Common myeloid progenitor, CD34-positive (primary cell): ENCODE measurements around the gene MAMDC4.

Experiments used
- CTCF ChIA-PET: fragments of 350-600 bp; sonication (Branson Sonifier 250); formaldehyde crosslinking; loops from one replicate; lab custom pipeline; 2021; ENCODE audit warnings: antibody characterized with exemption; lab: Charles Lee
- POLR2A ChIA-PET: fragments of 350-600 bp; sonication (Branson Sonifier 250); formaldehyde crosslinking; loops from one replicate; lab custom pipeline; 2021; ENCODE audit warnings: antibody characterized with exemption; lab: Charles Lee
- DNase-seq, 3 donors: peaks; one replicate each; pipeline versions ENCODE4 v3.0.0 to v3.0.0-alpha.2; 2013
- H3K27ac ChIP-seq, 2 experiments: 1 replicate in 1 of 2; 2 replicates in 1 of 2; pipeline ENCODE4 v1.7.0; 2013; ENCODE audit warnings: inconsistent platforms in 2 of 2, low read length in 2 of 2, mild to moderate bottlenecking in 2 of 2, low read depth in 1 of 2, moderate library complexity in 1 of 2; ENCODE audit not compliant: severe bottlenecking in 2 of 2, insufficient read depth in 1 of 2, poor library complexity in 1 of 2
- H3K27me3 ChIP-seq, 5 experiments: replicated peaks in 2 of 5; 1 replicate in 3 of 5; 2 replicates in 2 of 5; pipeline versions ENCODE4 v1.6.1 to v1.7.0; 2013; ENCODE audit warnings: low read length in 4 of 5, mild to moderate bottlenecking in 2 of 5, moderate library complexity in 2 of 5, inconsistent platforms in 1 of 5; ENCODE audit not compliant: insufficient read depth in 5 of 5, control insufficient read depth in 4 of 5
- H3K36me3 ChIP-seq, 4 experiments: 1 replicate in 2 of 4; 2 replicates in 2 of 4; pipeline versions ENCODE4 v1.6.1 to v1.7.0; 2013; ENCODE audit warnings: low read length in 3 of 4, control low read depth in 1 of 4, mild to moderate bottlenecking in 1 of 4; ENCODE audit not compliant: control insufficient read depth in 4 of 4, insufficient read depth in 4 of 4
- H3K4me1 ChIP-seq, 4 experiments: 1 replicate in 3 of 4; 2 replicates in 1 of 4; pipeline versions ENCODE4 v1.6.1 to v1.7.1; 2013; ENCODE audit warnings: low read length in 3 of 4, mild to moderate bottlenecking in 3 of 4, control low read depth in 1 of 4, inconsistent platforms in 1 of 4, moderate library complexity in 1 of 4; ENCODE audit not compliant: control insufficient read depth in 4 of 4, insufficient read depth in 4 of 4; ENCODE audit errors: control extremely low read depth in 1 of 4
- H3K4me3 ChIP-seq, 7 experiments: 1 replicate in 4 of 7; 2 replicates in 3 of 7; pipeline versions ENCODE4 v1.5.1 to v1.7.0; 2013; ENCODE audit warnings: mild to moderate bottlenecking in 7 of 7, low read length in 6 of 7, moderate library complexity in 6 of 7, inconsistent platforms in 2 of 7, low read depth in 2 of 7, control low read depth in 1 of 7; ENCODE audit not compliant: insufficient read depth in 4 of 7, control insufficient read depth in 1 of 7; ENCODE audit errors: extremely low read depth in 1 of 7
- H3K9me3 ChIP-seq, 5 experiments: 1 replicate in 4 of 5; 2 replicates in 1 of 5; pipeline versions ENCODE4 v1.6.1 to v1.7.1; 2013; ENCODE audit warnings: low read length in 4 of 5, mild to moderate bottlenecking in 2 of 5, inconsistent platforms in 1 of 5, low read depth in 1 of 5, moderate library complexity in 1 of 5; ENCODE audit not compliant: control insufficient read depth in 4 of 5, insufficient read depth in 2 of 5; ENCODE audit errors: control extremely low read depth in 1 of 5
- WGBS: methylation state at CpG from one replicate; pipeline ENCODE4 v1.1.5; 2013; ENCODE audit not compliant: insufficient coverage; 5-methylcytosine and 5-hydroxymethylcytosine counted together

MAMDC4 gene

GRCh38 chr9:136848393-136849037, 3.6 kb upstream of the MAMDC4 start:
- peaks cover 0 to 19% (median 2%) of the 10 kb centered on the region in 4 experiments for H3K36me3 ChIP-seq
- DNase-seq: peak; percentile 23 to 72 (median 64)
- H3K27ac ChIP-seq: peak overlapping the region in 1 of 2 experiments; percentile 82
- peak overlapping the region; percentile 16 to 96 (median 79) for H3K4me3 ChIP-seq
- H3K9me3 ChIP-seq: no peaks in the 10 kb centered on the region
- H3K27me3 ChIP-seq: peaks cover 0 to 46% (median 10%) of the 10 kb centered on the region in 5 experiments
- CTCF ChIA-PET: interaction anchor here (1.0 kb wide), 1 partner anchor 187 kb away, joined by 3 read pairs; no protein-coding TSS in a partner anchor
- peaks cover 0 to 47% (median 39%) of the 10 kb centered on the region in 4 experiments for H3K4me1 ChIP-seq
- WGBS: 0% methylated on average over 33 of the region's 53 CpGs
- POLR2A ChIA-PET: interaction anchor here (0.8 to 1.0 kb wide), 2 partner anchors 13 to 14 kb away, joined by 3 to 6 read pairs; no protein-coding TSS in a partner anchor

- Histone ChIP-seq H3K27ac (peak within 1 kb of the TSS in 1 of 2 experiments; percentile 82), H3K36me3 (peaks cover 0 to 19% (median 2%) of the 10 kb centered on the region in 4 experiments), H3K9me3 (no peaks in the 10 kb centered on the region), H3K4me1 (peaks cover 0 to 39% (median 35%) of the 10 kb centered on the region in 4 experiments), H3K4me3 (peak within 1 kb of the TSS; percentile 74 to 96 (median 83)), H3K27me3 (peaks cover 0 to 39% (median 10%) of the 10 kb centered on the region in 5 experiments)
- DNase-seq: peak; percentile 97 to 98 (median 98)
- ChIA-PET POLR2A (interaction anchor here (1.0 kb wide), 1 partner anchor 14 kb away, joined by 6 read pairs; no protein-coding TSS in a partner anchor), CTCF (no interaction called here)
- under 1% methylated on average over 59 of the region's 77 CpGs for WGBS
These were observed 2.8 kb upstream of the MAMDC4 start, which contains the start of gene PHPT1 for GRCh38 chr9:136849038-136849959. PHPT1 (plus strand) TSS chr9:136849409; CDS start chr9:136849431, 22 bp downstream.

- 77% methylated on average over 43 of the region's 43 CpGs for WGBS
- CTCF ChIA-PET: no interaction called here
- Histone ChIP-seq H3K27ac (peak overlapping the region in 1 of 2 experiments; percentile 70), H3K4me3 (peak overlapping the region in 6 of 7 experiments; percentile 55 to 96 (median 82)), H3K9me3 (no peaks in the 10 kb centered on the region), H3K4me1 (peaks cover 0 to 37% (median 34%) of the 10 kb centered on the region in 4 experiments), H3K27me3 (peaks cover 0 to 32% (median 10%) of the 10 kb centered on the region in 5 experiments), H3K36me3 (peaks cover 0 to 19% (median 2%) of the 10 kb centered on the region in 4 experiments)
- POLR2A ChIA-PET: no interaction called here
- DNase-seq: no peak
These were observed 1.9 kb upstream of the MAMDC4 start for GRCh38 chr9:136849960-136850865.

- Histone ChIP-seq H3K27ac (no peak overlapping the region), H3K9me3 (no peaks in the 10 kb centered on the region), H3K27me3 (peaks cover 0 to 23% (median 10%) of the 10 kb centered on the region in 5 experiments), H3K36me3 (peaks cover 0 to 19% (median 2%) of the 10 kb centered on the region in 4 experiments), H3K4me1 (peaks cover 0 to 34% (median 33%) of the 10 kb centered on the region in 4 experiments), H3K4me3 (no peak overlapping the region)
- DNase-seq: no peak
- WGBS: 98% methylated on average over 19 of the region's 23 CpGs
- CTCF ChIA-PET: interaction anchor here (1.2 to 1.6 kb wide), 3 partner anchors 13 to 184 kb away, joined by 3 to 4 read pairs (median 3); no protein-coding TSS in a partner anchor
- POLR2A ChIA-PET: no interaction called here
These were observed 1.0 kb upstream of the MAMDC4 start for GRCh38 chr9:136850866-136851775.

- Histone ChIP-seq H3K9me3 (no peaks in the 10 kb centered on the region), H3K27me3 (peaks cover 0 to 5% (median 3%) of the 10 kb centered on the region in 5 experiments), H3K27ac (no peak overlapping the region), H3K36me3 (peaks cover 0 to 19% (median 2%) of the 10 kb centered on the region in 4 experiments), H3K4me1 (peaks cover 0 to 19% (median 17%) of the 10 kb centered on the region in 4 experiments), H3K4me3 (no peak overlapping the region)
- no peak for DNase-seq
- CTCF ChIA-PET: interaction anchor here (1.2 to 1.7 kb wide), 3 partner anchors 10 to 182 kb away, joined by 3 to 5 read pairs (median 4); partner anchors contain the start of gene AJM1
- 92% methylated on average over 26 of the region's 29 CpGs for WGBS
- POLR2A ChIA-PET: no interaction called here
These were observed 784 bp downstream of the MAMDC4 start for GRCh38 chr9:136852664-136853595.
